Measurements from ENCODE around the gene CAMK2D.
"Not testable (repeated sequence)": the region's sequence is repeated elsewhere in the genome, so short reads cannot be mapped to it uniquely, and the experiment has no call there.

CAMK2D gene

DNA sequence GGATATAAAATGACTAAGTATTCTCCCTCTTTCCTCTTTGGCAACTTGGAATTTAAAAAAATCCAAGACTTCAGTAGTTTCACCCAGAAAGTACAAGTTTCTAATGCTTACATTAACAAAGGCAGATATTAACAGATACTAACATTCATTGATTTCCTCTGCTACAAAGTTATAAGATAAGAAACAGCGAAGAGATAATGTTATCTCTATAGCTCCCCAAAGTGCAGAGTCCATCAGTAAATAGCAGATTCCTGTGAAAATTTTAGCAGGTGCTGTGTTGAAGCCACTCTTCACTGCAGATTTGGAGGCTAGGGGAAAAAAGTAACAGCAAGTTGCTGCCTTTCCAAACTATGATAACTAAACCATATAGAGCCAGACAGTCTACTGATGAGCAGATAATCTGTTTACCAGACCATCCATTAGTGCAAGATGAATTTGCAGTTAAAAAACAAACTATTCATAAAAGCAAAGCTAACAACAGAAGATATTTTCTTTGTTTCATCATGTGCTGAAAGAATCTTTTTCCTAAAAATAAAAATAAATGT is 3.3 kb upstream of the CAMK2D start:
- peaks cover 51% of the 10 kb centered on the region for H3K27me3 ChIP-seq
- no peaks in the 10 kb centered on the region for H3K9me3 ChIP-seq
- peaks cover 21 to 22% of the 10 kb centered on the region in 2 experiments for H3K4me1 ChIP-seq (ENCODE audit: control insufficient read depth in 1 of 2, insufficient read depth in 1 of 2, low read depth in 1 of 2, low read length in 1 of 2)
- H3K36me3 ChIP-seq: no peaks in the 10 kb centered on the region
- TF ChIP-seq, protein P1, sequence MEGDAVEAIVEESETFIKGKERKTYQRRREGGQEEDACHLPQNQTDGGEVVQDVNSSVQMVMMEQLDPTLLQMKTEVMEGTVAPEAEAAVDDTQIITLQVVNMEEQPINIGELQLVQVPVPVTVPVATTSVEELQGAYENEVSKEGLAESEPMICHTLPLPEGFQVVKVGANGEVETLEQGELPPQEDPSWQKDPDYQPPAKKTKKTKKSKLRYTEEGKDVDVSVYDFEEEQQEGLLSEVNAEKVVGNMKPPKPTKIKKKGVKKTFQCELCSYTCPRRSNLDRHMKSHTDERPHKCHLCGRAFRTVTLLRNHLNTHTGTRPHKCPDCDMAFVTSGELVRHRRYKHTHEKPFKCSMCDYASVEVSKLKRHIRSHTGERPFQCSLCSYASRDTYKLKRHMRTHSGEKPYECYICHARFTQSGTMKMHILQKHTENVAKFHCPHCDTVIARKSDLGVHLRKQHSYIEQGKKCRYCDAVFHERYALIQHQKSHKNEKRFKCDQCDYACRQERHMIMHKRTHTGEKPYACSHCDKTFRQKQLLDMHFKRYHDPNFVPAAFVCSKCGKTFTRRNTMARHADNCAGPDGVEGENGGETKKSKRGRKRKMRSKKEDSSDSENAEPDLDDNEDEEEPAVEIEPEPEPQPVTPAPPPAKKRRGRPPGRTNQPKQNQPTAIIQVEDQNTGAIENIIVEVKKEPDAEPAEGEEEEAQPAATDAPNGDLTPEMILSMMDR (IDR thresholded peaks at IDR 0.05): no peak
- no peak overlapping the region for H3K27ac ChIP-seq
- no peak overlapping the region for H3K4me3 ChIP-seq (ENCODE audit: low read depth in 1 of 2, low read length in 1 of 2)

DNA sequence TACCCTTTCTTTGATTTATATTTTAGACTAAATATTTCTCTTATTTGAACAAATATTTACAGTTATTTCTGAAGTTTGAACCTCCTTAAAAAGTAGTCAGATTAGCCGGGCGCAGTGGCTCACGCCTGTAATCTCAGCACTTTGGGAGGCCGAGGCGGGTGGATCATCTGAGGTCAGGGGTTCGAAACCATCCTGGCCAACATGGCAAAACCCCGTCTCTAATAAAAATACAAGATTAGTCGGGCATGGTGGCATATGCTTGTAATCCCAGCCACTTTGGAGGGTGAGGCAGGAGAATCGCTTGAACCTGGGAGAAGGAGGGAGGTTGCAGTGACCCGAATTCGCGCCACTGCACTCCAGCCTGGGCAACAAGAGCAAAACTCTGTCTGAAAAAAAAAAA is 2.4 kb upstream of the CAMK2D start:
- H3K27me3 ChIP-seq: peaks cover 60% of the 10 kb centered on the region
- H3K36me3 ChIP-seq; H3K4me3 ChIP-seq (ENCODE audit: low read depth in 1 of 2, low read length in 1 of 2); H3K9me3 ChIP-seq; H3K27ac ChIP-seq: not testable (repeated sequence)
- H3K4me1 ChIP-seq (ENCODE audit: control insufficient read depth in 1 of 2, insufficient read depth in 1 of 2, low read depth in 1 of 2, low read length in 1 of 2): peaks cover 21 to 22% of the 10 kb centered on the region in 2 experiments

DNA sequence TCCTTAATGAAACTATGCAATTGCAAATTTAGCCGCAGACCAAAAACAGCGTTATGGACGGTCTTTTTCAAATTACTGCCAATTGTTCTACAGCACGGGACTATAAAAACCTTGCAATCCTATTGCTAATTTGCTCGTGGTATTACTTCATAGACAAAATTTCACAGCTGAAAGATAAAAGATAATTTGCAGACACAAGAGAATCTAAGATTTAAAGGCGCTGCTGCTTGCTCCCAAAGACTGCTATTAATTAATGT is 1.4 kb upstream of the CAMK2D start:
- peak overlapping the region; percentile 37 for H3K27ac ChIP-seq
- TF ChIP-seq, protein P1 (IDR thresholded peaks at IDR 0.05): no peak
- no peaks in the 10 kb centered on the region for H3K36me3 ChIP-seq
- no peaks in the 10 kb centered on the region for H3K9me3 ChIP-seq
- peak overlapping the region; percentile 69 to 81 for H3K4me3 ChIP-seq (ENCODE audit: low read depth in 1 of 2, low read length in 1 of 2)
- peaks cover 21 to 22% of the 10 kb centered on the region in 2 experiments for H3K4me1 ChIP-seq (ENCODE audit: control insufficient read depth in 1 of 2, insufficient read depth in 1 of 2, low read depth in 1 of 2, low read length in 1 of 2)
- peaks cover 69% of the 10 kb centered on the region for H3K27me3 ChIP-seq

DNA sequence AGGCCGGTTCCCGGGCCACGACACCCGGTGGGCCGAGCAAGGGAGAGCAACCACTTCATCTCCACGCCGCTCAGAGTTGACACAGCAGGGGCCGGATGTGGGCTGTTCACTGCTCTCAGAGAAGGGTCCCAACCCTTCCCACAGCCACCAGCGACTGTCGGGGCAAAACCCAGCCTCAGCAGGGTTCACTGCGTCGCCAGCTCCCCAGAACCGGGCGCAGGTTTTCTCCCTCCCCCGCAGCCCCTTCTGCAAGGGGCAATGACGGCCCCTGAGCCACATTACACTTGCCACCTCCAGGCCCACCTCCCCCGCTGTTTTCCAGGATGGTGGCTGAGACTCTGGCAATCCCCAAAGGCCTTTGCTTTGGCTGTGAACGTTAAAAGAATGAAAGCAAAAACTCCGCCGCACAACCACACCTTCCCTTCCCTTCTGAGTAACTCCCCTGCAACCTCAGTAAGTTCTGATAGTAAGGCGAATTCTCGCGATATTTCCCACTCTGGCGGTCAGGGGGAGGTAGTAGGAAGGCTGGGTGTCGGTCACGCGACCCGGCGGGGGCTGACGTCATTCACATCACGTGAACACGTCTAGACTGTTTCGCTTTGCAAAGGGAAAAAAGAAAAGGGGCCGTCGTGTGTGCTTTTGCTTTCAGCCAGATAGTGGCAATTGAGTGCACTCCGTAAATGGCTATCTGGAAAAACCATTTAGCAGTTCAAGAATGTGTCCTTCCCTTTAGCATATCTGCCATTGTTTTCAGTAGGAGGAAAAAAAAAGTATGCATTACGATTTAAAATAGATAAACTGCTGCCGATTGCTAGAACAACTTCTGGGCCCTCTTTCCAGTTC is 869 bp upstream of the CAMK2D start:
- H3K27me3 ChIP-seq: peaks cover 75% of the 10 kb centered on the region

DNA sequence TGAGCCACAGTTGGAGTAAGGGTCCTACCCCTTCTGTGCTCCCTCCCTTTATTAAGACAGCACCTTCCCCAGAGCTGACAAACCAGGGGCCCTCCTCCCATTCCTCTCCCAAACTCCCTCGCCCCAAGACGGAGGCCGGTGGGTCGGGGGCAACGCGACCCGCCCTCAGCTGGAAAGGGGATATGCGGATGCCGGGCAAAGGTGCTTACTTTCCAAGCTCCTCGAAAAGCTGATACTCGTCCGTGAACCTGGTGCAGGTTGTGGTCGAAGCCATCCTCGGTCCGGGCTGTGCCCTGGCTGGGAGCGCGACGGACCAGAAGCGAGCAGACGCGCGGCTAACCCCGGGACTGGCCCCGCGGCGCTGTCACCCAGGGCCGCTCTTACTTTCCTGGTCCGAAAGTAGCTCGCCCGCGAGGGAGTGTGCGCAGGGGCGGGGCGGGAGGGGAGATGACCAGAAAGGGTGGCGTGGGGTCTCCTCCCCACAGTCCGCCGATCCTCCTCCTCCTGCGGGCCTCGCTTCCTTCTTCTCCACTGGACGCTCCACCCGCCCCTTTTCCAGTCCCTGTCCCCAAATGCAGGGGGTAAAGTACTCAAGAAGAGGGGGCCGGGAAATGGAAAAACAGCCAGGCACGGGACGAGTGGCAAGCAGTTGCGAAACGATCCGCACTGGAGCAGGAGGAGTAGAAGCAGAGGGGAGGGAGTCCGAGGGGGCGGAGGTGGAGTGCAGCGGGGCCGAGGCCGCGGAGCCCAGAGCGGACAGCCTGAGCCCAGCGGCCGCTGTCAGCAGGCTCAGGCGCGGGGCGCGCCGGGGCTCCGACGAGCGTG is 531 bp downstream of the CAMK2D start:
- Histone ChIP-seq H3K27me3 (peaks cover 89% of the 10 kb centered on the region), H3K27ac (no peak overlapping the region), H3K4me3 (ENCODE audit: low read depth in 1 of 2, low read length in 1 of 2) (peak overlapping the region; percentile 69 to 81), H3K36me3 (no peaks in the 10 kb centered on the region), H3K9me3 (no peaks in the 10 kb centered on the region), H3K4me1 (ENCODE audit: control insufficient read depth in 1 of 2, insufficient read depth in 1 of 2, low read depth in 1 of 2, low read length in 1 of 2) (peaks cover 21 to 22% of the 10 kb centered on the region in 2 experiments)
- TF ChIP-seq, protein P1 (IDR thresholded peaks at IDR 0.05): no peak

More for the DNA sequence above, 869 bp upstream of the CAMK2D start:
- Histone ChIP-seq H3K9me3 (no peaks in the 10 kb centered on the region), H3K27ac (peak overlapping the region; percentile 37), H3K4me3 (ENCODE audit: low read depth in 1 of 2, low read length in 1 of 2) (peak overlapping the region; percentile 69 to 81), H3K4me1 (ENCODE audit: control insufficient read depth in 1 of 2, insufficient read depth in 1 of 2, low read depth in 1 of 2, low read length in 1 of 2) (peaks cover 21 to 22% of the 10 kb centered on the region in 2 experiments), H3K36me3 (no peaks in the 10 kb centered on the region)
- TF ChIP-seq, protein P1 (IDR thresholded peaks at IDR 0.05): no peak
